Measurements from ENCODE around the gene LAMA5. TPM values are rescaled to one million over a fixed set of nuclear protein-coding genes. Genes with fewer than 3 reads are reported as not detected.

The LAMA5 gene
- total and polyA plus RNA-seq, 2 of the 8 experiments (the other 6 are each of a cell fraction or from before 2014, with no cell fraction given): 34.4 to 225 TPM

DNA sequence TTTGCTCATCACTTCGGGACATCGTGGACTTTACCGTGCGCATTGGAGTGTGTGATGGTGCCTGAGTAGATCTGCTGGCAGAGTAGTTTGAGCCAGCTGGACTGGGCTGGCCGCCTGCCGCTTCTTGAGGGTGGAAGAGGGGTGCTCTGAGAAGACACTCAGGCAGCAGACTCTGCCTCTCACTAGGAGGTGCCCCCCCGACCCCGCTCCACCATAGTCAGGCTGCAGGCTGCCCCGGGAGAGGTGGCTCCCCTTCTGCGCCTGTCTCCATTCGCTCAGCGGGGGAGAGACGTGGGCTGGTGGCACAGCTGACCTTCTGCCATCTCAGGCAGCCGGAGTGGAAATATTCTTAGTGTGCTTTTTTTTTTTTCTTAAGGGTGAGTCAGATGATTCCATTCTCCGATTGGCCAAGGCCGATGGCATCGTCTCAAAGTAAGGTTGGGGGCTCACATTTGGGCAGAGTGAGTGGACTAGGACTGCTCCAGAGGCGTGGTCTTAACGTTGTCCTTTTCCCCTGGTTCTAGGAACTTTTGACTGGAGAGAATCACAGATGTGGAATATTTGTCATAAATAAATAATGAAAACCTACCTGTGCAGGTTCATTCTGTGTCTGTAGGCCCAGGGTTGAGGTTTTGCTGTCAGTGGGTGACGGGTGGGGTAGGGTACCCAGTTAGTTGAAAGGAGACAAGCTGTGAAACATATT, 21.0 kb upstream of the LAMA5 start:
- peaks cover 10% of the 10 kb centered on the region for H3K79me1 ChIP-seq (ENCODE audit: low read depth, low read length)
- H2BK20ac ChIP-seq (ENCODE audit: low read length): no peak overlapping the region
- H4K5ac ChIP-seq (ENCODE audit: insufficient read length, low read depth, low read length): no peak overlapping the region
- H3K23me2 ChIP-seq (ENCODE audit: low read depth, low read length): peaks cover 11% of the 10 kb centered on the region; the same call in 1 of the 2 replicates
- no peak overlapping the region for H4K8ac ChIP-seq (ENCODE audit: extremely low read depth, insufficient read depth, low read length)
- H2BK5ac ChIP-seq (ENCODE audit: low read depth, low read length): no peak overlapping the region
- H3K9ac ChIP-seq (replicated peaks in 1 of 4; ENCODE audit: extremely low read depth in 1 of 4, low read depth in 3 of 4, low read length in 3 of 4): peak overlapping the region in 3 of 4 experiments; percentile 56 to 91 (median 91); a peak in 6 of 7 replicates
- DNase-seq (ENCODE audit: low read depth in 1 of 2, low spot score in 2 of 2) (no peak), FAIRE-seq (no peak)
- no peak overlapping the region for H4K91ac ChIP-seq (replicated peaks; ENCODE audit: insufficient read length, low read length)
- H2BK15ac ChIP-seq (ENCODE audit: low read length): no peak overlapping the region
- no peak overlapping the region for H3K56ac ChIP-seq (replicated peaks; ENCODE audit: insufficient read length, low read depth, low read length)
- TF ChIP-seq JUND (IDR thresholded peaks at IDR 0.05; ENCODE audit: low read length): no peak
- no peak overlapping the region for H2AFZ ChIP-seq (ENCODE audit: low read length)
- H3K27ac ChIP-seq (ENCODE audit: low read depth, low read length): peak overlapping the region; percentile 88; the same call in 1 of the 2 replicates
- H2BK12ac ChIP-seq (ENCODE audit: low read depth, low read length): no peak overlapping the region
- no peak overlapping the region for H3K4ac ChIP-seq (replicated peaks; ENCODE audit: insufficient read length, low read depth, low read length)
- no peak overlapping the region for H3K14ac ChIP-seq (ENCODE audit: insufficient read length)
- peaks cover 18 to 24% (median 21%) of the 10 kb centered on the region in 4 experiments for H3K36me3 ChIP-seq (ENCODE audit: control insufficient read depth in 2 of 4, insufficient read depth in 4 of 4, low read length in 3 of 4)
- no peaks in the 10 kb centered on the region for H3K9me3 ChIP-seq (ENCODE audit: insufficient read depth in 2 of 2, low read depth in 1 of 2, low read length in 1 of 2)
- peaks cover 0 to 8% (median 2%) of the 10 kb centered on the region in 4 experiments; a peak in 5 of 7 replicates for H3K4me1 ChIP-seq (replicated peaks in 1 of 4; ENCODE audit: control insufficient read depth in 3 of 4, insufficient read depth in 4 of 4, low read length in 3 of 4)
- peak overlapping the region; percentile 93 to 100 (median 99) for H3K4me3 ChIP-seq (ENCODE audit: extremely low read depth in 1 of 4, insufficient read depth in 2 of 4, low read depth in 3 of 4, low read length in 4 of 4)
- no peak overlapping the region for H3K18ac ChIP-seq (ENCODE audit: extremely low read depth, low read length)
- CTCF ChIA-PET (ENCODE audit: partially characterized antibody): interaction anchor here (0.8 to 14.1 kb wide), 4 partner anchors 15 to 1037 kb away, joined by 3 to 212 read pairs (median 53); partner anchors contain the start of gene LAMA5
- peak overlapping the region; percentile 86 to 99 for H3K4me2 ChIP-seq (ENCODE audit: insufficient read depth in 1 of 2, low read depth in 2 of 2, low read length in 2 of 2)
- H2BK120ac ChIP-seq (replicated peaks; ENCODE audit: low read depth, low read length): no peak overlapping the region
- POLR2A ChIA-PET (ENCODE audit: partially characterized antibody): interaction anchor here (0.6 to 9.0 kb wide), 19 partner anchors 8 to 120 kb away, joined by 3 to 176 read pairs (median 7); partner anchors contain the start of genes ADRM1 and LAMA5
- H4K20me1 ChIP-seq (replicated peaks in 1 of 2; ENCODE audit: control insufficient read depth in 1 of 2, insufficient read depth in 2 of 2, low read length in 2 of 2): peaks cover 8 to 19% of the 10 kb centered on the region in 2 experiments
- no peaks in the 10 kb centered on the region for H3K27me3 ChIP-seq (replicated peaks in 1 of 4; ENCODE audit: control insufficient read depth in 3 of 4, extremely low read depth in 1 of 4, insufficient read depth in 3 of 4, low read length in 3 of 4)
- H3K23ac ChIP-seq (ENCODE audit: insufficient read length): no peak overlapping the region
- H3K79me2 ChIP-seq (ENCODE audit: control insufficient read depth in 1 of 2, insufficient read depth in 2 of 2, low read length in 2 of 2): peaks cover 4 to 39% of the 10 kb centered on the region in 2 experiments; a peak in 3 of 4 replicates
- H2AK5ac ChIP-seq (ENCODE audit: low read depth, low read length): no peak overlapping the region
- WGBS, 2 experiments (ENCODE audit: extremely low coverage in 1 of 2, insufficient coverage in 1 of 2, insufficient read length in 1 of 2, insufficient replicate concordance in 2 of 2, low coverage in 1 of 2, low lambda C conversion rate in 2 of 2, missing lambda C conversion rate in 1 of 2): 85% methylated on average over 19 of the region's 20 CpGs; no CpG with 5 or more reads in 1 of the 2 experiments

All from H1 (cell line).